GM21825 (cell line): ENCODE measurements around the gene PRDX5.

Experiments used
- ATAC-seq: cut with Tn5 transposase; IDR thresholded peaks from one replicate; pipeline ENCODE4 v1.9.1; 2021; ENCODE audit warnings: mild to moderate bottlenecking, moderate library complexity; ENCODE audit not compliant: unreplicated experiment

Gene PRDX5

GRCh38 chr11:64343767-64344559, 26.0 kb downstream of the PRDX5 start:
- ATAC-seq, result no peak

- ATAC-seq, result no peak
These were observed 26.9 kb downstream of the PRDX5 start for GRCh38 chr11:64344787-64345186.

GRCh38 chr11:64347193-64347867, 29.4 kb downstream of the PRDX5 start:
- no peak for ATAC-seq

- no peak for ATAC-seq
These were observed 30.6 kb downstream of the PRDX5 start for GRCh38 chr11:64348383-64349024.

- ATAC-seq, result no peak
These were observed 31.1 kb downstream of the PRDX5 start for GRCh38 chr11:64349025-64349387.

GRCh38 chr11:64349404-64349803, 31.5 kb downstream of the PRDX5 start:
- no peak for ATAC-seq

- ATAC-seq, result no peak
These were observed 33.3 kb downstream of the PRDX5 start for GRCh38 chr11:64351136-64351631.

GRCh38 chr11:64352099-64352994, 34.4 kb downstream of the PRDX5 start:
- ATAC-seq, result no peak

GRCh38 chr11:64352995-64353714, 35.2 kb downstream of the PRDX5 start:
- no peak for ATAC-seq

- ATAC-seq, result no peak
These were observed 36.0 kb downstream of the PRDX5 start for GRCh38 chr11:64353715-64354506.

- ATAC-seq, result peak; percentile 41
These were observed 37.4 kb downstream of the PRDX5 start for GRCh38 chr11:64355078-64355940.

- no peak for ATAC-seq
These were observed 38.8 kb downstream of the PRDX5 start for GRCh38 chr11:64356498-64357411.

GRCh38 chr11:64357446-64357845, 39.5 kb downstream of the PRDX5 start:
- ATAC-seq, result no peak

- no peak for ATAC-seq
These were observed 40.1 kb downstream of the PRDX5 start for GRCh38 chr11:64357904-64358535.

GRCh38 chr11:64358536-64358906, 40.6 kb downstream of the PRDX5 start:
- no peak for ATAC-seq

- ATAC-seq, result no peak
These were observed 41.2 kb downstream of the PRDX5 start, which contains the start of gene RPS6KA4 for GRCh38 chr11:64358907-64359711. TSS of gene RPS6KA4 (plus strand) at chr11:64359162. CDS start at chr11:64359236, 74 bp downstream.
